GM19328 (cell line): ENCODE measurements around the gene GPR143.
"Not testable (repeated sequence)": the region's sequence is repeated elsewhere in the genome, so short reads cannot be mapped to it uniquely, and the experiment has no call there.

Experiments used
- ATAC-seq: cut with Tn5 transposase; IDR thresholded peaks from one replicate; pipeline ENCODE4 v1.9.1; 2021; ENCODE audit warnings: mild to moderate bottlenecking, moderate library complexity; ENCODE audit not compliant: unreplicated experiment

The GPR143 gene

DNA sequence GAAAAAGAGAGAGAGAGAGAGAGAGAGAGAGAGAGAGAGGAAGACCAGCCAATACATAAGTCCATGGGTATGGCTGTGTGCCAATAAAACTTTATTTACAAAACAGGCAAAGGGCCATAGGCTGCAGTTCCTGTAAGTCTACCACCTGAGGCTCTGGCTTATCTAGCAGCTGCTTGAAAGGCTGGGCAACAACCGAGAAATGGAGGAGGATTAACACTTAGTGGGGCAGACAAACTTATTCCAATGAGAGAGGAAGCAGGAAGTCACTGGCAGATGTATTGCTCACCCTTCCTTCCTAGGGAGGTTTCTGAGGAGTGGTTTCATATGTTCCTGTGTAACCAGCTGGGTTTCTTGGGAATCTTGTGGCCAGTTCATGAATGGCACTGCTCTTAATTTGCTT lies 4.7 kb upstream of the GPR143 start:
- no peak for ATAC-seq

DNA sequence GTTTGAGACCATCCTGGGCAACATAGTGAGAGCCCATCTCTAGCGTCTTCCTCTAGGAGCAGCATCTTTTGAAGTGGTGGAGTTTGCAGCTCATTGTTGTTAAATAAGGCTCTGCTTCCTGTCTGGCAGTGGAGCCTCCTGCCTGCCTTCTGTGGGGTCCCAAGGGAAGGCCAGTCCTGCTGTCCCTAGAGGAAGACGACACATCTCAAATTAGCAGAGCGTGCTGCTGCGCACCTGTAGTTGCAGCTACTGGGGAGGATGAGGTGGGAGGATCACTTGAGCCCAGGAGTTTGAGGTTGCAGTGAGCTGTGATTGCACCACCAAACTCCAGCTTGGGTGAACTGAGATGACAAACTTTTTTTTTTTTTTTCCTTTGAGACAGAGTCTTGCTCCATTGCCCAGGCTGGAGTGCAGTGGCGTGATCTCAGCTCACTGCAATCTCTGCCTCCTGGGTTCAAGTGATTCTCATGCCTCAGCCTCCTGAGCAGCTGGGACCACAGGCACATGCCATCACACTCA lies 2.7 kb upstream of the GPR143 start:
- ATAC-seq, result not testable (repeated sequence)

DNA sequence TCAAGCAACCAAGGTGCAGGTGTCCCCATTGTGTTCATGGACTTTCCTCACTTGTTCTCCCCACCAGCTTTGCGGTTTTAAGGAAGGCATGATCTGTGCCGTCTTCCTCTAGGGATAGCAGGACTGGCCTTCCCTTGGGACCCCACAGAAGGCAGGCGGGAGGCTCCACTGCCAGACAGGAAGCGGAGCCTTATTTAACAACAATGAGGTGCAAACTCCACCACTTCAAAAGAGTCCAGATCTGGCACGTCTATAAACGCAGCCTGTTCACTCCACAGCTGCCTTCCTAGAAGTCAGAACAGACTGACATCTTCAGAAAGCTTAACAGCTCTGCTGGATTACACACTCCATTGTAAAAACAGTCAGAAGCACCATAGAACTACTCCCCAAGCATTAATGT lies 1.7 kb upstream of the GPR143 start:
- ATAC-seq, result no peak

DNA sequence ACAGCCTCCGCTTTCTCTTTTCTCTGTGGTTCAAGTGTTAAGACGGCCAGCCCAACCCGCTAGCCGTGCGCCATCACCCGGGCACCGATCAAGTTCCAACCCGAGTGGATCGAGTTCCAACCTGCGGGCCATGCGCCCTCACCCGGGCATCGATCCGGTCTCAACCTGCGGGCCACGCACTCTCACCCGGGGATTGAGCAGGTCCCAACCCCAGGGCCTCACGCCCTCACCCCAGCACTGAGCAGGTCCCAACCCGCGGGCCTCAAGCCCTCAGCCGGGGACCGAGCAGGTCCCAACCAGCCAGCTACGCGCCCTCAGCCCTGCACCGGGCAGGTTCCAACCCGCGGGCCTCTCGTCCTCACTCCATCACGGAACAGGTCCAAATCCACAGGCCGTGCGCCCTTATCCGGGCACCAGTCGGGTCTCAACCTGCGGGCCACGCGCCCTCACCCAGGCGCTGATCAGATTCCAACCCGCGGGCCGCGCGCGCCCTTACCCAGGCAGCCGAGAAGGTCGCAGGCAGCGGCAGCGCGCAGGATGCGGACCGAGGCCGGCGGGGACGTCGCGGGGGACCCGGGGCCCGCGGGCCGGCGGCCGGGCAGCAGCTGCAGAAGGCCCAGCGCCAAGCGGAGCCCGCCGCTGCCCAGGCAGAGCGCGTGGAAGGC lies 443 bp downstream of the GPR143 start:
- no peak for ATAC-seq

DNA sequence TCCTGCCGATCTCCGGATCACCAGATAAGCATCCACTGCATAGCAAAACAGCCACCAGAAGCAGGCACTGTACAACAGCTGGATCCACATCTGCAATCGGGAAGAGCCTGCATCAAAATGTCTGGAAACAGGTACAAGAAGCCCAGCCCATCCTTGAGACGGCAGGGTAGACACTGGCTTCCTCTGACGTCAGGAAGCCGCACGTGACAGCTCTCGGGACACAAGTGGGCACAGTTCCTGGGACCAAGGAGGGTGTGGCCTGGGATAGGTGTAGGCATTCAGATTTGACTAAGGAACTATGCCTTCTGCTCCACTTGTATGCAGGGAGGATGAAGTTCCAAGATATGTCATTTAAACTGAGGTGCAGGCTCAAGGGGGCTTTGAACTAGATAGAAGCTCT lies 6.3 kb downstream of the GPR143 start:
- ATAC-seq, result no peak

GRCh38 chrX:9758021-9758638 lies 7.5 kb downstream of the GPR143 start:
- no peak for ATAC-seq

GRCh38 chrX:9757366-9757765 lies 8.3 kb downstream of the GPR143 start:
- no peak for ATAC-seq

DNA sequence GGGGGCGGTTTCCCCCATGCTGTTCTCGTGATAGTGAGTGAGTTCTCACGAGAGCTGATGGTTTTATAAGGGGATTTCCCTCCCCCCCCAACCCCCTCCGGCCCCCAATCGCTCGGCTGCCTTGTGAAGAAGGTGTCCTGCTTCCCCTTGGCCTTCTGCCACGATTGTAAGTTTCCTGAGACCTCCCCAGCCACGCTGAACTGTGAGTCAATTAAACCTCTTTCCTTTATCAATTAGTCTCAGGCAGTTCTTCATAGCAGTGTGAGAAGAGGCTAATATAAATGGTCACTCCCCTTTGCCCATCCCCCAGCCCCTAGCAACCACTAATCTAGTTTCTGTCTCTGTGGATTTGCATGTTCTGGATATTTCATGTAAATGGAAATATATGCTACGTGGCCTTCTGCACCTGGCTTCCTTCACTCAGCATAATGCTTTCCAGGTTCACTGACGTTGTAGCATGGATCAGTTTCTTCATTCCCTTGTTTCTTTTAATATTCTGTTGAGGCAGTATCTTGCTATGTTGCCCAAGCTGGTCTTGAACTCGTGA lies 16.4 kb downstream of the GPR143 start:
- no peak for ATAC-seq

DNA sequence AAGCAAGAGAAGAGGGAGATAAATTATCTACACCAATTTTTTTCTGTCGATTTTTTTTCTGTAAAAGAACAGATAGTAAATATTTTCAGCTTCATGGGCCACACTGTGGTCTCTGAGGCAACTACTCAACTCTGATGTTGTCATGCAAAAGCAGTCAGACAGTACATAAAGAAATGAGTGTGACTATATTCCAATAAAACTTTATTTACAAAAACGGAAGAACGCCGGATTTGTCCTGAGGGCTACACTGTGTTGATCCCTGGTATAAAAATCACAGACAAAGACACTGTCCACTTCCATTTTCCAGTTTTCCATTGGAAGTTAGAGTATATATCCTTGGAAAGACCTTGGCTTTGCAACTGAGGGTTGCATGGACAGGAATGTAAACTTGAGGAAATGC lies 18.0 kb downstream of the GPR143 start:
- no peak for ATAC-seq

DNA sequence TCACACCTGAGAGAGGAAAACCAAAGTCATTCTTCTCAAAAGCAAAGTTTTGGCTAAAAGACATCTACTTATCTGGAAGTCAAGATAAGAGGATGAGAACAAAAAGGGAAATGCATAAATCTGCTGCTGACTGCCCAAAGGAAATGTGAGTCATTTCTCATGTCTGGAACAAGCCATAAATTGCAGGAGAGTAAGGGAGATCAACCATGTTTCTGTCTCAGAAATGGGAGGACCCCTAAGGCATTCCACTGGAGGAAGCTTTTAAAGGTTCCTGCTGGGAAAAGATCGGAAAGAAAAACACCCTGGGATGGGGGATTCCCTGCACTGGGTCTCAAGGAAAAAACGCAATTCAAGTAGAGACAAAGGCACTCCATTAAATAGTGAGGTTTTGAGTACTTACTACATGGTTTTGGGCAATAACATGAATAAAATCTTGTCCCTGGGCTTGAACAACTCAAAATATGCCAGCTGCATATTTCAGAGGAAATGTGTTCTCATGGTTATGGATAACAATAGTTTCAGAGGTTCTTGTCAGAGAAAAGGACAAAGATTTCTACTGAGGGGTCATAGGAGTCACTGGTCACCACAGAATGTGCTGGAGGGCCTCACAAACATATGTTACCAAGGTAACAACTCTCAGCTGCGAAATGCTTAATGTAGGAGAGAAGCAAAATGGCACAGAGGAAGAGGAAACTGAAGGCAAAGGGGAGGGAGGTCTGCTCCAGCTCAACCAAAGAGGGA lies 19.3 kb downstream of the GPR143 start:
- no peak for ATAC-seq

DNA sequence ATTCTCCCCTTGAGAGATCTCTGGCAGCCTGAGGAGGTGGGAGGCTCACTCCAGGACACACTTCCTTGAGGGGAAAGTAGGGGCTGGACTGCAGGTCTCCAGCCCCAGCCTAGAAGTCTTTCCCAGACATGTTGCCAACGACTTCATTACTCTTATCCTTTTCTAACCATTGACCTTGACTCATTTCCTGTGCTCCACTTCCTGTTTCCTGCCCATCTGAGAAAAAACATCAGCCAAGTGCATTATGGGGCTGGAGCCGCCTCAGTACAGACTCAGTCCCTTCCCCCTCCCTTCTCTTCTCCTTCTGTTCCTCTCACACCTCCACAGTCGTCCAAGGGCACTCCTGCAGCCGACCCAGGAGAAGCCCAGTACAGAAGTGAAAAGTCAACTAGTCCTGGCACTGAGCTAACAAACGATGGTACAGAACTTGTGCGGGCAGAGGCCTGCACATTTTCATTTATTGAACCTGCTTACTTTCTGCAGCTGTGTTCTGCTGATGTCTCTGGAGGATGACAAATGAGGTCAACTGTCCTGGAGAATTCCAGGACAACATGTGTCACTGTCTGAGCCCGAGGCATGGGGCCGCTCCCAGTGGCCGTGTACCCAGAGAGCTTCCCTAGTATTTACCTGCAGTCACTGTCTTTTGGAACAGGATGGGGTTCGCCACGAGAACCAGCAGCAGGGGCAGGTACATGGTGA lies 20.1 kb downstream of the GPR143 start:
- ATAC-seq, result no peak

DNA sequence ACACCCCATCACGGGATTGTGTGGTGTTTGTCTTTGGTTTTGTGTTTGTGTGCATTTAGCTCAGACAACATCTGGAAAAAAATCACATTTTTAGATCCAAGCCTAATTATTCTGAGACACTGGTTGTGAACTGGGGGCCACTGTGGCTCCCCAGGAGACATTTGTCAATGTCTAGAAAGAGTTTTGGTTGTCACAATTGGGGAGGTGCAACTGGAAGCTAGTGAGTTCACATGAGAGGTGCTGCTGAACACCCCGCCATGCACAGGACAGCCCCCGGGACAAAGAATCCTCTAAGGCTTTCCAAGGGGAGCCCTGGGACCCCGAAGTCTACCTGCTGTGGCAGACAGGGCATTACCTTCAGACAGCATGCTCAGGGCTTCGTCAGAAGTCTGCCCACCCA lies 26.5 kb downstream of the GPR143 start:
- ATAC-seq, result no peak

DNA sequence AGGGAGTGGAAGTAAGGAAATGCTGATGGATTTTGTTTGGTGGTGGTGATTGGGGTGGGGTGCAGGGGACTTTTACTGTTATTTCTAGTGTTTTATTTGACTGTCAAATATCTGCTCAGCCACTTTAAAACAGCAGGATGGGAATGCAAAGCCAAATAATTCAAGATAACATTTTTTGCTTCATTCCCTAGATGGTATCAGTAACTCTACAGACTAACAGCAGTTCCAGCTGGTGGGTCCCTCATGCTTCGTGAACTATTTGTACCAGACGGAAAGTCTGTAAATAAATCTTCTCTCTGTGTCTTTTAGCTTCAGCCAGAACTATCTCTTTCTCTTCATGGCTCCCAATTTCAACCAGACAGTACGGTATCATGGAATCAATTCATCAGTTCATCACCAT lies 27.5 kb downstream of the GPR143 start:
- ATAC-seq, result no peak

- no peak for ATAC-seq
Observed at GRCh38 chrX:9737363-9737762, 28.3 kb downstream of the GPR143 start.

DNA sequence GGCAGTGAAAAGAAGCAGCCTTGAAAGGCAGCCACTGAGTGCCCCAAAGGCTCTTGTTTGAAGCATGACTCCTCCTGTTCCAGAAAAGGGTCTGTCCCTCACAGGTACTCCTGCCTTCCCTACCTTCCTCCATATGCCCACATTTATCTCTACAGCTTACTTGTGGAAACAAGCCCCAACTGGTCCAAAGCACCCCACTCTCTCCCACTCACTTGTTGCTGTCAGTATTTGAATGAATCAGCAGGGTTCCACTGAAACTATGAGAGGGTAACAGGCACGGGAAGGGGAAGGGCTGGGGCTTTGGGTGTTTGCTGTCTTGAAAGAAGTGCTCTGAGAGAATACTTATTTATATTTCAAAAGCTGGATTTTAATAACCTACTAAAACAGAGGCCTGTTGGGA lies 34.9 kb downstream of the GPR143 start:
- ATAC-seq, result no peak

DNA sequence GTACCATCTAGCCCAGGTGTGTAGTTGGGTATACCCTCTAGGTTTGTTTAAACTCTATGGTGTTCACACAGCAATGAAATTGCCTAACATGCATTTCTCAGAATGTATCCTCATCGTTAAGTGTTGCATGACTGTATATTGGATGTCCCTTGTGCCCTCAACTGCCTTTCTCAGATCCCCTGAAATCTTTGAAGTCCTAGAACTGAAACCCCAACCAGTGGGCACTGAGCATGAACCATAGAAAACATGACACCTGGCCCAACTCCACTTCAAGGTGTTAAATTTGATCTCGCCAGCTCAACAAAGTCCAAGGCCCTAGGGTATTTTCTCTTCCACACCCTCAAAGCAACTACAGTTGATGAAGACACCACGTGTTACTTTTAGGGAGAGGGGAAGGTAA lies 35.6 kb downstream of the GPR143 start:
- no peak for ATAC-seq

GRCh38 chrX:9729171-9729885 lies 36.3 kb downstream of the GPR143 start:
- no peak for ATAC-seq

GRCh38 chrX:9728261-9728660 lies 37.4 kb downstream of the GPR143 start:
- no peak for ATAC-seq

DNA sequence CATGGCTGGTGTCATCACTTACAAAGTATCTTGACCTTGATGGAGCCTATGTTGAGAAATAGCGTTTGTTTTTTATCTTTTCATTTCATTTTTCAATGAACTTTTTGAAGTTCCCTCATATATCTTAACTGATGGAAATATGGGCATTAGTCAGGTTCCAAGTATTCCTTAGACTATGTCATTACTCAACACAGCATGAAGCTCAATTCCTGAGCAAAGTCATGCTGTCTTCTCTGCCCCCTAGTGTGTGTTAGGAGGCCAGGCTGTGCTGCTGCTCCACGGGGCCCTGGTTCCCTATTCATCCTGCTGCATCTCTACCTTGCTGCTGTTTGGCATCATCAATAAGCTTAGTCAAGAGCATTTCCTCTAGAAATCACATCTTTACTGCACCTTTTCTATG lies 40.9 kb downstream of the GPR143 start:
- no peak for ATAC-seq

GRCh38 chrX:9717376-9717775 lies 48.3 kb downstream of the GPR143 start:
- ATAC-seq, result no peak

- no peak for ATAC-seq
Observed at GRCh38 chrX:9710332-9710731, 55.3 kb downstream of the GPR143 start.
